Prostate gland (tissue), 2 donors: ENCODE data around the gene MINAR2.

Experiments
- CTCF ChIP-seq, 4 experiments: fragments of 200-600 bp in 2 of 4; fragments of 450-650 bp in 2 of 4; sonication (generic) in 2 of 4; IDR thresholded peaks; 1 replicate in 3 of 4; 2 replicates in 1 of 4; pipeline ENCODE4 v1.5.1; 2016 to 2019; ENCODE audit warnings: antibody characterized with exemption in 4 of 4, mild to moderate bottlenecking in 2 of 4, moderate library complexity in 2 of 4
- POLR2A ChIP-seq: fragments of 450-650 bp; IDR thresholded peaks from one replicate; pipeline ENCODE4 v1.6.1; 2016; ENCODE audit warnings: antibody characterized with exemption, mild to moderate bottlenecking

GRCh38 chr5:129739773-129740172, 8.1 kb upstream of the MINAR2 start:
- TF ChIP-seq POLR2A (no peak), CTCF (IDR thresholded peaks at IDR 0.05) (no peak)
